Epidermal melanocyte (primary cell): ENCODE results near the gene CFAP46.
"Not testable (repeated sequence)": the region's sequence is repeated elsewhere in the genome, so short reads cannot be mapped to it uniquely, and the experiment has no call there.

Experiments
- DNase-seq: peaks from one replicate; pipeline ENCODE4 v3.0.0; 2011; ENCODE audit warnings: low spot score; ENCODE audit not compliant: insufficient read length

Gene CFAP46

GRCh38 chr10:132900211-132900756, 42.1 kb downstream of the CFAP46 start:
- DNase-seq, result no peak

GRCh38 chr10:132899751-132900065, 42.7 kb downstream of the CFAP46 start:
- no peak for DNase-seq

GRCh38 chr10:132899054-132899750, 43.2 kb downstream of the CFAP46 start:
- DNase-seq, result no peak

- DNase-seq, result no peak
Measured at GRCh38 chr10:132898391-132899053, 43.8 kb downstream of the CFAP46 start.

GRCh38 chr10:132897516-132898381, 44.6 kb downstream of the CFAP46 start:
- no peak for DNase-seq

- not testable (repeated sequence) for DNase-seq
Measured at GRCh38 chr10:132893786-132894185, 48.6 kb downstream of the CFAP46 start.

DNA sequence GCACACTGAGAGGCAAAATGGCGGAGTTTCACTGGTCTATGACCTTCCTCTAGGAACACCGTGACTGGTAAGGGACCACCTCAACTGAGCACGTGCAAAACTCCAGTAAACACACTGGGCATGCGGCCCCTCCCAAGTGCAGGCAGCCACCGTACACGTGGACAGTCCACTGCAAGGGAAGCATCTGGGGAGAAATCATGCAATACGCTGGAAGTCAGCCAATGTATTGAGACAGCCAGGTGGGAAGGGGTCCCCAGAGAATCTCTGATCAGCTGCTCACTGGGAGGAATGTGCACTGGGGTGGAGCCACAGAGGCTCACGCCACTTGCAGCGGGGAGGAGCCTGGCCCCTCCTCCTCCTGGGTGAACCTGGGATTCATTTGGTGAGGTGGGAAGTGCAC, 49.3 kb downstream of the CFAP46 start:
- no peak for DNase-seq

GRCh38 chr10:132892004-132892403, 50.4 kb downstream of the CFAP46 start:
- no peak for DNase-seq

GRCh38 chr10:132891368-132891767, 51.0 kb downstream of the CFAP46 start:
- no peak for DNase-seq

GRCh38 chr10:132890301-132890700, 52.1 kb downstream of the CFAP46 start:
- DNase-seq, result no peak

DNA sequence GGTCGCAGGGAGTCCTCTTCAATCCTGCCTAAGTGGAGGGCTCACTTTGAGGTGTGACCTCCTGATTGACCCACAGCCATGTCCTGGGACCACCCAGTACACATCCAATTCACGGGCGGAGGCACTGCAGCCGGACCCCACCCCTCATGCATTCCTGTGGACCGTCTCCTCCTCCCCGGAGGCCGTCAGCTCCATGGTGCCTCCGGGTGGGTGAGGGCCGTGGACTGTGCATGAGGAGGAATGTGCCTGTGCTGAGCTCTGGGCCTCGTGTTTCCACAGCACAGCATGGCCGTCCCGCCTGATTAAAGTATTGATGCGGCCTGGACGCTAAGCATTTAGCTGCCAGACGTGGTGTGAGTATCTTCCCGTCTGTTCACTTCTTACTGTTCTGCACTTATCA, 52.8 kb downstream of the CFAP46 start:
- DNase-seq, result no peak

DNA sequence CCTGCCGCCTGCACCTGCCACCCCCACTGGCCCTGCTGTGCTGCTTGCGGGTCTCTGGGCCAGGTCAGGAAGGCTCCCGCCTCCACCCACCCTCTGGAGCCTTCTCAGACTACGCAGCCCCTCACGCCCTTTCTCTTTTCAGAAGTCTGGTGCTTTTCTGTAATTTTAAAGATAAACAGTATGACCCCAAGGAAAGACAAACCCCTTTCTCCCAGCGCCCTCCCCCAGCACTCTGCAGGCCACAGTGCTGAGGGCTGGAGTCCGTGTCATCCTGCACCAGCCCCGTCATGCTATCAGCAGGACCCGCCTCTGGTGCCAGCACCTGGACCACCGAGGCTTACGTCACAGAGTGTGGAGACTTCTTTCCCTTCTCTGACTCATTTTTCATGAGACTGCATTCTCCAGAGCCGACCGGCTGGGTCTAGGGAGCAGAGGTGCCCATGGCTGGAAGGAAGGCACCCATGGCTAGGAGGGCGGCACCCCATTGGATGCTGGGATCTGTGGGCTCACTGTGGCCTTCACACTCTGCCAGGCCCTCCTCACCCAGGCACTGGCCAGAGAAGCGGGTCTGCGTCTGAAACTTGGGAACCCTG, 53.4 kb downstream of the CFAP46 start:
- DNase-seq, result no peak

DNA sequence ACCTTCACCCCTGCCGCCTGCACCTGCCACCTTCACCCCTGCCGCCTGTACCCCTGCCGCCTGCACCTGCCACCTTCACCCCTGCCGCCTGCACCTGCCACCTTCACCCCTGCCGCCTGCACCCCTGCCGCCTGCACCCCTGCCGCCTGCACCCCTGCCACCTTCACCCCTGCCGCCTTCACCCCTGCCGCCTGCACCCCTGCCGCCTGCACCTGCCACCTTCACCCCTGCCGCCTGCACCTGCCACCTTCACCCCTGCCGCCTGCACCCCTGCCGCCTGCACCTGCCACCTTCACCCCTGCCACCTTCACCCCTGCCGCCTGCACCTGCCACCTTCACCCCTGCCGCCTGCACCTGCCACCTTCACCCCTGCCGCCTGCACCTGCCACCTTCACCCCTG, 53.9 kb downstream of the CFAP46 start:
- DNase-seq, result not testable (repeated sequence)

GRCh38 chr10:132886211-132887099, 55.9 kb downstream of the CFAP46 start:
- no peak for DNase-seq

- DNase-seq, result no peak
Measured at GRCh38 chr10:132885451-132886210, 56.7 kb downstream of the CFAP46 start.

DNA sequence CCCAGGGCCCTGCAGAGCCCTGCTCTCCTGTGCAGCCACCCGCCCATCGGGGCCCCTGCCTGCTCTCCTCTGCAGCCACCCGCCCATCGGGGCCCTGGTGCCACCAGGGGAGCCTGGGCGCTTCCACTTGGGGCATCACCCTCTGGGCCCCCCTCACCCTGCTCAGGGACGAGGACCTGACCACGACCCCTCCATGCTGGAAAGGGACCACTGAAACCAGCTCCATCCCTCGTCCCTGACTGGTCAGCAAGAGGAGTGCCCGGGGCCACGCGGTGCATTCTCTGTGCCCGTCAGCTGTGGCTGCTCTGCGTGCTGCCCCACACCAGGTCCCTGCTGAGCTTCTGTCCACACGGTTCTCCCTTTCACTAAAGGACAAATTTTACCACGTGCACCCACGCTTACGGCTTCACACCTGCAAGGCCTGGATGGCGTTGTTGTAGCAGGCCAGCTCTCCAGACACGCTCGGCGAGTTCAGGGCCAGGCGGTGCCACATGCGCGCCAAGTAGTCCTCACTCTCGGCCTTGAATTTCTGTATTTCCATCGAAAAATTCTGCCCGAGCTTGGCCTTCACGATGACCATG, 57.6 kb downstream of the CFAP46 start:
- no peak for DNase-seq

DNA sequence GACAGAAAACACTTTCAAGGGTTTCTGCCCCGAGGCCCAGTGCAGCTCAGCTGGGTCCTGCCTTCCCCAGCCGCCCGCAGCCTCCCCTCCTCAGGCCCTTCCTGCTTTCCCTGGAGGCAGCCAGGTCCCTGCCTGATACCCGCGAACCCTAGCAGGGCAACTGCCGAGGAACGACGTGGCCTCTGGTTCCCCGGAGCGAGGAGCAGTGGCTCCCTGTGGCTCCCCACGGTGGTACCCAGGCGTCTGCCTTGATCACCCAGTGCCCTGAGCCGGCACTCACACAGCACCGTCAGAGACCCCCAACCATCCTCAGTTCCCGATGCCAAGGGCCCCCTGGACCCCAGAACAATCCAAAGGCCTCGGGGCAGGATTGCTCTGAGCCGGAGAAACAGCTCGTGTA, 58.3 kb downstream of the CFAP46 start:
- no peak for DNase-seq

DNA sequence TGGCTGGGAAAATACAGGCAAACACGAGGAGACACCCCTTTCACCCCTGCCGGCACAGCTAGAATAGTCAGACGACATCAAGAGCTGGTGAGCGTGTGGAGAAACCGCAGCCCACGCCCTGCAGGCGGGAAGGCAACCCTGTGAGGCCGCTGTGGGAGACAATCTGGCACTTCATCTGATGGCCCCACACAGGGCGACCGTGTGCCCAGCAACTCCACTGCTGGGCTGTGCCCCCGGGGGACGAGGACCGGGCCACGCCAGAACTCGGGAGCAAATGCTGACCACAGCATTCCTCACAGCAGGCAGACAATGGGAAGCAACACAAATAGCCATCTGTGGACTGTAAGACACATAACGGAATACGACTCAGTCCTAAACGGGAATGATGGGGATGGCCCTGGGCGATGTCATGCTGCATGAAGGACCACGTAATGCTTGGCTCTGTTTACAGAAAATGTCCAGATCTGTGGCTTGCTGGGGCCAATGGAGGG, 58.9 kb downstream of the CFAP46 start:
- DNase-seq, result no peak
